Measurements from ENCODE around the gene SGIP1.
A peak's percentile ranks its signal among the peaks of the same experiment; 100 is the strongest.
"Not testable (repeated sequence)": the region's sequence is repeated elsewhere in the genome, so short reads cannot be mapped to it uniquely, and the experiment has no call there.

SGIP1 gene

GRCh38 chr1:66731170-66731865 is 197.4 kb downstream of the SGIP1 start:
- Histone ChIP-seq H3K4me2 (ENCODE audit: low read length) (no peak overlapping the region), H3K36me3 (ENCODE audit: insufficient read depth, low read length) (no peaks in the 10 kb centered on the region), H3K27me3 (ENCODE audit: insufficient read depth, low read length) (no peaks in the 10 kb centered on the region), H3K4me3 (ENCODE audit: low read depth, low read length, poor library complexity, severe bottlenecking) (no peak overlapping the region), H3K4me1 (ENCODE audit: insufficient read depth, low read length, severe bottlenecking) (peaks cover 22% of the 10 kb centered on the region), H3K9me3 (ENCODE audit: low read length) (no peaks in the 10 kb centered on the region), H3K9me2 (ENCODE audit: low read depth, low read length) (no peaks in the 10 kb centered on the region), H3K9ac (ENCODE audit: low read length) (no peak overlapping the region), H2AFZ (ENCODE audit: low read length) (no peak overlapping the region), H4K20me1 (ENCODE audit: insufficient read depth, low read length) (no peaks in the 10 kb centered on the region), H3K79me2 (ENCODE audit: insufficient read depth, low read length) (no peaks in the 10 kb centered on the region), H3K27ac (ENCODE audit: low read depth, low read length, poor library complexity, severe bottlenecking) (no peak overlapping the region), H3F3A (ENCODE audit: insufficient read depth, low read length) (no peaks in the 10 kb centered on the region)
- TF ChIP-seq EZH2 (IDR thresholded peaks at IDR 0.05; ENCODE audit: borderline replicate concordance, low read length) (no peak), CTCF (IDR thresholded peaks at IDR 0.05; ENCODE audit: low read length) (no peak)

- no peaks in the 10 kb centered on the region for H3K9me3 ChIP-seq (ENCODE audit: low read length)
- H3K9me2 ChIP-seq (ENCODE audit: low read depth, low read length): no peaks in the 10 kb centered on the region
- no peaks in the 10 kb centered on the region for H3K27me3 ChIP-seq (ENCODE audit: insufficient read depth, low read length)
- H3K4me3 ChIP-seq (ENCODE audit: low read depth, low read length, poor library complexity, severe bottlenecking): no peak overlapping the region
- H3K36me3 ChIP-seq (ENCODE audit: insufficient read depth, low read length): no peaks in the 10 kb centered on the region
- H2AFZ ChIP-seq (ENCODE audit: low read length): no peak overlapping the region
- H3K27ac ChIP-seq (ENCODE audit: low read depth, low read length, poor library complexity, severe bottlenecking): no peak overlapping the region
- no peak for TF ChIP-seq CTCF (IDR thresholded peaks at IDR 0.05; ENCODE audit: low read length)
- TF ChIP-seq EZH2 (IDR thresholded peaks at IDR 0.05; ENCODE audit: borderline replicate concordance, low read length): no peak
- no peaks in the 10 kb centered on the region for H3K79me2 ChIP-seq (ENCODE audit: insufficient read depth, low read length)
- H3K4me2 ChIP-seq (ENCODE audit: low read length): no peak overlapping the region
- H3K9ac ChIP-seq (ENCODE audit: low read length): no peak overlapping the region
- peaks cover 22% of the 10 kb centered on the region for H3K4me1 ChIP-seq (ENCODE audit: insufficient read depth, low read length, severe bottlenecking)
- no peaks in the 10 kb centered on the region for H4K20me1 ChIP-seq (ENCODE audit: insufficient read depth, low read length)
- no peaks in the 10 kb centered on the region for H3F3A ChIP-seq (ENCODE audit: insufficient read depth, low read length)
These were observed 198.6 kb downstream of the SGIP1 start for GRCh38 chr1:66732407-66733166.

DNA sequence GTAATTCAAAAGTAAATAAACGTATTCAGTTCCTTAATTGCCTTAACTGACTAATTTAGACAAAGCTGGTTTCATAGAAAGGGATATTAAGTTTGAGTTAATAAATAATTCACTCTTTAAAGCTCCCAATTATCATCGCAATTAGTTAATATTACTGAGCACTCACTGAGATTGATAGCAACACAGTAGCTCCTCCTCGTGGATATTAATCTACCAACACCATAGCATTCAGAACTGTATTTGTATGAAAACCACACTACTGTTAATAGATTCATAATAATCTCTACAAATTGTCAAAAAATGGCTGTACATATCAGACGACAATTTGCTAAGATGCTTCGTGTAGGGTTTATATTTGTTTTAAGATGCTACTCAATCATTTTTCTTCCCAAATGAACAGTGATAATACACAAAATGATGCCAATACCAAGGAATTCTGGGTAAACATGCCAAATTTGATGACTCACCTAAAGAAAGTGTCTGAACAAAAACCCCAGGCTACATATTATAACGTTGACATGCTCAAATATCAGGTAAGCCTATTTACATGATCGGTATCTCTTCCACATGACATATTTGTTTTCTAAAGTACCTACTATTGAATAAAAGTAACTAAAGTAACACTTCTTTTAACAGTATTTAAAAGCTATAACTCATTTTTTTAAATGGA is 199.5 kb downstream of the SGIP1 start:
- Histone ChIP-seq H3F3A (ENCODE audit: insufficient read depth, low read length) (no peaks in the 10 kb centered on the region), H3K27me3 (ENCODE audit: insufficient read depth, low read length) (no peaks in the 10 kb centered on the region), H3K9me3 (ENCODE audit: low read length) (no peaks in the 10 kb centered on the region), H4K20me1 (ENCODE audit: insufficient read depth, low read length) (no peaks in the 10 kb centered on the region), H3K4me2 (ENCODE audit: low read length) (peak overlapping the region; percentile 19; the same call in 1 of the 2 replicates), H3K36me3 (ENCODE audit: insufficient read depth, low read length) (no peaks in the 10 kb centered on the region), H3K9ac (ENCODE audit: low read length) (no peak overlapping the region), H3K9me2 (ENCODE audit: low read depth, low read length) (no peaks in the 10 kb centered on the region), H3K4me1 (ENCODE audit: insufficient read depth, low read length, severe bottlenecking) (peaks cover 22% of the 10 kb centered on the region), H3K4me3 (ENCODE audit: low read depth, low read length, poor library complexity, severe bottlenecking) (no peak overlapping the region), H2AFZ (ENCODE audit: low read length) (peak overlapping the region; percentile 99), H3K27ac (ENCODE audit: low read depth, low read length, poor library complexity, severe bottlenecking) (no peak overlapping the region), H3K79me2 (ENCODE audit: insufficient read depth, low read length) (no peaks in the 10 kb centered on the region)
- TF ChIP-seq CTCF (IDR thresholded peaks at IDR 0.05; ENCODE audit: low read length) (peak; percentile 51), EZH2 (IDR thresholded peaks at IDR 0.05; ENCODE audit: borderline replicate concordance, low read length) (no peak)

GRCh38 chr1:66734531-66734930 is 200.6 kb downstream of the SGIP1 start:
- not testable (repeated sequence) for H3K9me2 ChIP-seq (ENCODE audit: low read depth, low read length); H3K9me3 ChIP-seq (ENCODE audit: low read length); H2AFZ ChIP-seq (ENCODE audit: low read length); H3K27ac ChIP-seq (ENCODE audit: low read depth, low read length, poor library complexity, severe bottlenecking); H3F3A ChIP-seq (ENCODE audit: insufficient read depth, low read length); H3K27me3 ChIP-seq (ENCODE audit: insufficient read depth, low read length); H3K9ac ChIP-seq (ENCODE audit: low read length); H3K79me2 ChIP-seq (ENCODE audit: insufficient read depth, low read length); H3K36me3 ChIP-seq (ENCODE audit: insufficient read depth, low read length); H4K20me1 ChIP-seq (ENCODE audit: insufficient read depth, low read length); H3K4me2 ChIP-seq (ENCODE audit: low read length); H3K4me3 ChIP-seq (ENCODE audit: low read depth, low read length, poor library complexity, severe bottlenecking)
- peaks cover 24% of the 10 kb centered on the region for H3K4me1 ChIP-seq (ENCODE audit: insufficient read depth, low read length, severe bottlenecking)
